ENCODE data around the gene MOK.
A peak's percentile ranks its signal among the peaks of the same experiment; 100 is the strongest.

MOK gene

GRCh38 chr14:102210421-102211042 is 94.4 kb downstream of the MOK start:
- no peak for DNase-seq (ENCODE audit: low read depth in 2 of 2)
- no peak for TF ChIP-seq CTCF (IDR thresholded peaks at IDR 0.05; ENCODE audit: low read depth, low read length)
- no peak overlapping the region for H3K4me3 ChIP-seq (replicated peaks in 1 of 2; ENCODE audit: low read depth in 2 of 2, low read length in 2 of 2)

- H3K4me3 ChIP-seq (replicated peaks in 1 of 2; ENCODE audit: low read depth in 2 of 2, low read length in 2 of 2) = no peak overlapping the region
- DNase-seq (ENCODE audit: low read depth in 2 of 2) = peak; percentile 32 to 33
- peak; percentile 13 for TF ChIP-seq CTCF (IDR thresholded peaks at IDR 0.05; ENCODE audit: low read depth, low read length)
Observed at GRCh38 chr14:102209224-102209966, 95.6 kb downstream of the MOK start.

GRCh38 chr14:102208741-102209140 is 96.2 kb downstream of the MOK start:
- DNase-seq (ENCODE audit: low read depth in 2 of 2) = no peak
- no peak for TF ChIP-seq CTCF (IDR thresholded peaks at IDR 0.05; ENCODE audit: low read depth, low read length)
- H3K4me3 ChIP-seq (replicated peaks in 1 of 2; ENCODE audit: low read depth in 2 of 2, low read length in 2 of 2) = no peak overlapping the region

- no peak for DNase-seq (ENCODE audit: low read depth in 2 of 2)
- H3K4me3 ChIP-seq (replicated peaks in 1 of 2; ENCODE audit: low read depth in 2 of 2, low read length in 2 of 2) = no peak overlapping the region
- no peak for TF ChIP-seq CTCF (IDR thresholded peaks at IDR 0.05; ENCODE audit: low read depth, low read length)
Observed at GRCh38 chr14:102207831-102208365, 97.1 kb downstream of the MOK start.

- H3K4me3 ChIP-seq (replicated peaks in 1 of 2; ENCODE audit: low read depth in 2 of 2, low read length in 2 of 2) = no peak overlapping the region
- no peak for DNase-seq (ENCODE audit: low read depth in 2 of 2)
- no peak for TF ChIP-seq CTCF (IDR thresholded peaks at IDR 0.05; ENCODE audit: low read depth, low read length)
Observed at GRCh38 chr14:102206918-102207317, 98.0 kb downstream of the MOK start.

GRCh38 chr14:102205560-102205959 is 99.4 kb downstream of the MOK start:
- TF ChIP-seq CTCF (IDR thresholded peaks at IDR 0.05; ENCODE audit: low read depth, low read length) = no peak
- no peak overlapping the region for H3K4me3 ChIP-seq (replicated peaks in 1 of 2; ENCODE audit: low read depth in 2 of 2, low read length in 2 of 2)
- DNase-seq (ENCODE audit: low read depth in 2 of 2) = no peak

All from cardiac fibroblast (primary cell).